ENCODE data around the gene PTPRT.

GRCh38 chr20:42924215-42924614, 265.5 kb downstream of the PTPRT start:
- TF ChIP-seq YY1 (tag by site-specific recombination; IDR thresholded peaks at IDR 0.05), result no peak
- no peak for TF ChIP-seq ZNF2 (tag by site-specific recombination; IDR thresholded peaks at IDR 0.05)
- TF ChIP-seq, protein P1, sequence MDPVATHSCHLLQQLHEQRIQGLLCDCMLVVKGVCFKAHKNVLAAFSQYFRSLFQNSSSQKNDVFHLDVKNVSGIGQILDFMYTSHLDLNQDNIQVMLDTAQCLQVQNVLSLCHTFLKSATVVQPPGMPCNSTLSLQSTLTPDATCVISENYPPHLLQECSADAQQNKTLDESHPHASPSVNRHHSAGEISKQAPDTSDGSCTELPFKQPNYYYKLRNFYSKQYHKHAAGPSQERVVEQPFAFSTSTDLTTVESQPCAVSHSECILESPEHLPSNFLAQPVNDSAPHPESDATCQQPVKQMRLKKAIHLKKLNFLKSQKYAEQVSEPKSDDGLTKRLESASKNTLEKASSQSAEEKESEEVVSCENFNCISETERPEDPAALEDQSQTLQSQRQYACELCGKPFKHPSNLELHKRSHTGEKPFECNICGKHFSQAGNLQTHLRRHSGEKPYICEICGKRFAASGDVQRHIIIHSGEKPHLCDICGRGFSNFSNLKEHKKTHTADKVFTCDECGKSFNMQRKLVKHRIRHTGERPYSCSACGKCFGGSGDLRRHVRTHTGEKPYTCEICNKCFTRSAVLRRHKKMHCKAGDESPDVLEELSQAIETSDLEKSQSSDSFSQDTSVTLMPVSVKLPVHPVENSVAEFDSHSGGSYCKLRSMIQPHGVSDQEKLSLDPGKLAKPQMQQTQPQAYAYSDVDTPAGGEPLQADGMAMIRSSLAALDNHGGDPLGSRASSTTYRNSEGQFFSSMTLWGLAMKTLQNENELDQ (tag by site-specific recombination; IDR thresholded peaks at IDR 0.05; ENCODE audit: low read depth), result no peak
- no peak for TF ChIP-seq ZNF654 (tag by site-specific recombination; IDR thresholded peaks at IDR 0.05; ENCODE audit: low read depth)
- TF ChIP-seq, protein P2, sequence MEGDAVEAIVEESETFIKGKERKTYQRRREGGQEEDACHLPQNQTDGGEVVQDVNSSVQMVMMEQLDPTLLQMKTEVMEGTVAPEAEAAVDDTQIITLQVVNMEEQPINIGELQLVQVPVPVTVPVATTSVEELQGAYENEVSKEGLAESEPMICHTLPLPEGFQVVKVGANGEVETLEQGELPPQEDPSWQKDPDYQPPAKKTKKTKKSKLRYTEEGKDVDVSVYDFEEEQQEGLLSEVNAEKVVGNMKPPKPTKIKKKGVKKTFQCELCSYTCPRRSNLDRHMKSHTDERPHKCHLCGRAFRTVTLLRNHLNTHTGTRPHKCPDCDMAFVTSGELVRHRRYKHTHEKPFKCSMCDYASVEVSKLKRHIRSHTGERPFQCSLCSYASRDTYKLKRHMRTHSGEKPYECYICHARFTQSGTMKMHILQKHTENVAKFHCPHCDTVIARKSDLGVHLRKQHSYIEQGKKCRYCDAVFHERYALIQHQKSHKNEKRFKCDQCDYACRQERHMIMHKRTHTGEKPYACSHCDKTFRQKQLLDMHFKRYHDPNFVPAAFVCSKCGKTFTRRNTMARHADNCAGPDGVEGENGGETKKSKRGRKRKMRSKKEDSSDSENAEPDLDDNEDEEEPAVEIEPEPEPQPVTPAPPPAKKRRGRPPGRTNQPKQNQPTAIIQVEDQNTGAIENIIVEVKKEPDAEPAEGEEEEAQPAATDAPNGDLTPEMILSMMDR (tag by site-specific recombination; IDR thresholded peaks at IDR 0.05), result no peak
- TF ChIP-seq ZNF202 (tag by site-specific recombination; IDR thresholded peaks at IDR 0.05; ENCODE audit: borderline replicate concordance), result no peak
- no peak for TF ChIP-seq ZBTB20 (tag by site-specific recombination; IDR thresholded peaks at IDR 0.05)
- TF ChIP-seq ZNF174 (tag by site-specific recombination; IDR thresholded peaks at IDR 0.05), result no peak
- TF ChIP-seq, protein P3, sequence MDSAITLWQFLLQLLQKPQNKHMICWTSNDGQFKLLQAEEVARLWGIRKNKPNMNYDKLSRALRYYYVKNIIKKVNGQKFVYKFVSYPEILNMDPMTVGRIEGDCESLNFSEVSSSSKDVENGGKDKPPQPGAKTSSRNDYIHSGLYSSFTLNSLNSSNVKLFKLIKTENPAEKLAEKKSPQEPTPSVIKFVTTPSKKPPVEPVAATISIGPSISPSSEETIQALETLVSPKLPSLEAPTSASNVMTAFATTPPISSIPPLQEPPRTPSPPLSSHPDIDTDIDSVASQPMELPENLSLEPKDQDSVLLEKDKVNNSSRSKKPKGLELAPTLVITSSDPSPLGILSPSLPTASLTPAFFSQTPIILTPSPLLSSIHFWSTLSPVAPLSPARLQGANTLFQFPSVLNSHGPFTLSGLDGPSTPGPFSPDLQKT (IDR thresholded peaks at IDR 0.05; ENCODE audit: borderline replicate concordance, low read depth, low read length), result no peak
- TF ChIP-seq ZNF311 (tag by site-specific recombination; IDR thresholded peaks at IDR 0.05; ENCODE audit: borderline replicate concordance), result no peak
- TF ChIP-seq SP2 (tag by site-specific recombination; IDR thresholded peaks at IDR 0.05), result no peak
